ENCODE data around the gene ABHD11. TPM values are rescaled to one million over a fixed set of nuclear protein-coding genes. Genes with fewer than 3 reads are reported as not detected.
"Not testable (repeated sequence)": the region's sequence is repeated elsewhere in the genome, so short reads cannot be mapped to it uniquely, and the experiment has no call there.

ABHD11 gene
- total and polyA plus RNA-seq, 2 of the 4 experiments (the other 2 are of a cell fraction): 13.4 to 19.9 TPM

GRCh38 chr7:73715648-73716317 is 22.8 kb downstream of the ABHD11 start (continued):
- TF ChIP-seq CEBPB (IDR thresholded peaks at IDR 0.05; ENCODE audit: low read depth, low read length): peak; percentile 66
- TF ChIP-seq FOS (IDR thresholded peaks at IDR 0.05; ENCODE audit: low read depth, low read length): peak; percentile 92
- peak; percentile 95 for TF ChIP-seq RCOR1 (IDR thresholded peaks at IDR 0.05; ENCODE audit: insufficient replicate concordance, low read length)
- peak; percentile 79 for TF ChIP-seq NFE2L2 (IDR thresholded peaks at IDR 0.05; ENCODE audit: low read depth, low read length)
- TF ChIP-seq, protein P1, sequence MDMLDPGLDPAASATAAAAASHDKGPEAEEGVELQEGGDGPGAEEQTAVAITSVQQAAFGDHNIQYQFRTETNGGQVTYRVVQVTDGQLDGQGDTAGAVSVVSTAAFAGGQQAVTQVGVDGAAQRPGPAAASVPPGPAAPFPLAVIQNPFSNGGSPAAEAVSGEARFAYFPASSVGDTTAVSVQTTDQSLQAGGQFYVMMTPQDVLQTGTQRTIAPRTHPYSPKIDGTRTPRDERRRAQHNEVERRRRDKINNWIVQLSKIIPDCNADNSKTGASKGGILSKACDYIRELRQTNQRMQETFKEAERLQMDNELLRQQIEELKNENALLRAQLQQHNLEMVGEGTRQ (IDR thresholded peaks at IDR 0.05; ENCODE audit: low read depth, low read length): no peak

GRCh38 chr7:73713319-73713718 is 25.3 kb downstream of the ABHD11 start:
- H3K14ac ChIP-seq (replicated peaks; ENCODE audit: low read depth, low read length); H3K27me3 ChIP-seq (ENCODE audit: control insufficient read depth, insufficient read depth, low read length); H3K9ac ChIP-seq (ENCODE audit: low read depth, low read length); H3K4me2 ChIP-seq (ENCODE audit: low read depth, low read length); H2BK15ac ChIP-seq (ENCODE audit: low read depth, low read length); ATAC-seq (ENCODE audit: low read depth); POLR2A ChIA-PET (ENCODE audit: unreplicated experiment); dilution Hi-C loops (cut with HindIII; ENCODE audit: low sequenced_read_pairs, unreplicated experiment); H3K4ac ChIP-seq (ENCODE audit: low read depth, low read length); H2BK5ac ChIP-seq (ENCODE audit: low read depth, low read length, poor library complexity, severe bottlenecking); H3K36me3 ChIP-seq (ENCODE audit: control insufficient read depth, insufficient read depth, low read length); intact Hi-C loops (cut with micrococcal nuclease); H3K9me3 ChIP-seq (ENCODE audit: control insufficient read depth, insufficient read depth, low read length); H2BK20ac ChIP-seq (ENCODE audit: low read depth, low read length); H2BK120ac ChIP-seq (ENCODE audit: low read depth, low read length); H3K18ac ChIP-seq (ENCODE audit: low read depth, low read length); H4K8ac ChIP-seq (ENCODE audit: low read depth in 2 of 2, low read length in 2 of 2); CTCF ChIA-PET; H3K4me3 ChIP-seq (ENCODE audit: insufficient read depth, low read depth, low read length); H2AK9ac ChIP-seq (replicated peaks; ENCODE audit: low read depth, low read length, poor library complexity); H4K5ac ChIP-seq (ENCODE audit: low read depth, low read length); in situ Hi-C loops (cut with MboI; ENCODE audit: low sequenced_read_pairs); H3K56ac ChIP-seq (ENCODE audit: extremely low read depth, insufficient read depth, low read length); DNase-seq; H3K23ac ChIP-seq (ENCODE audit: low read depth, low read length); H3K27ac ChIP-seq (ENCODE audit: insufficient read depth, low read length); H4K91ac ChIP-seq (ENCODE audit: insufficient read depth, low read depth, low read length); H2AK5ac ChIP-seq (ENCODE audit: low read depth, low read length); BruUV-seq (replicated peaks); H2AFZ ChIP-seq (replicated peaks; ENCODE audit: low read length, poor library complexity): not testable (repeated sequence)
- Histone ChIP-seq H4K20me1 (ENCODE audit: insufficient read depth, low read length) (peaks cover 95% of the 10 kb centered on the region), H3K9me1 (ENCODE audit: insufficient read depth, low read length) (peaks cover 21% of the 10 kb centered on the region), H3K79me1 (ENCODE audit: low read depth in 1 of 2, low read length in 2 of 2) (peaks cover 27 to 89% of the 10 kb centered on the region in 2 experiments), H3K4me1 (ENCODE audit: control insufficient read depth, insufficient read depth, low read length) (peaks cover 25% of the 10 kb centered on the region)
- 100% methylated on average over 1 of the region's 6 CpGs; no CpG with 5 or more reads in 1 of the 2 experiments for WGBS, 2 experiments (ENCODE audit: extremely low coverage in 2 of 2, insufficient read length in 1 of 2)

Data from IMR-90 (cell line).